Measurements from ENCODE around the gene ZNF888. TPM values are rescaled to one million over a fixed set of nuclear protein-coding genes. Genes with fewer than 3 reads are reported as not detected.

The ZNF888 gene
- polyA plus RNA-seq, 2 of the 4 experiments (the other 2 are of a cell fraction): not detected

- CTCF ChIA-PET: interaction anchor here (0.6 kb wide), 1 partner anchor 187 kb away, joined by 4 read pairs; no protein-coding TSS in a partner anchor
- WGBS (ENCODE audit: missing lambda C conversion rate): 19% methylated on average over 8 of the region's 8 CpGs
These were observed 34.4 kb upstream of the ZNF888 start for GRCh38 chr19:52957591-52957990.

GRCh38 chr19:52956917-52957316, 33.7 kb upstream of the ZNF888 start:
- Histone ChIP-seq H3K4me1 (no peaks in the 10 kb centered on the region), H3K4me3 (no peak overlapping the region), H3K4me2 (no peak overlapping the region), H3K27ac (no peak overlapping the region), H3K9me3 (peaks cover 79% of the 10 kb centered on the region)
- POLR2A ChIA-PET: no interaction called here
- DNase-seq (ENCODE audit: low read depth in 1 of 2, low spot score in 1 of 2): no peak
- CTCF ChIA-PET: no interaction called here
- no peak for ATAC-seq
- FAIRE-seq: no peak
- TF ChIP-seq SMC3 (IDR thresholded peaks at IDR 0.05): no peak
- TF ChIP-seq CEBPB (IDR thresholded peaks at IDR 0.05): no peak
- TF ChIP-seq SREBF2 (IDR thresholded peaks at IDR 0.05): no peak
- TF ChIP-seq USF2 (IDR thresholded peaks at IDR 0.05): no peak
- TF ChIP-seq RNF2 (IDR thresholded peaks at IDR 0.05; ENCODE audit: borderline replicate concordance, low read depth): no peak
- TF ChIP-seq ELK1 (IDR thresholded peaks at IDR 0.05; ENCODE audit: low read depth, low read length): no peak
- TF ChIP-seq FOSL2 (IDR thresholded peaks at IDR 0.05): no peak
- TF ChIP-seq FOSL2 (CRISPR knock-in tag; IDR thresholded peaks at IDR 0.05): no peak
- WGBS (ENCODE audit: missing lambda C conversion rate): 12% methylated on average over 10 of the region's 10 CpGs

More at GRCh38 chr19:52957591-52957990, 34.4 kb upstream of the ZNF888 start:
- DNase-seq (ENCODE audit: low read depth in 1 of 2, low spot score in 1 of 2): no peak
- no peak overlapping the region for H3K4me2 ChIP-seq
- no peaks in the 10 kb centered on the region for H3K4me1 ChIP-seq
- TF ChIP-seq EP300 (IDR thresholded peaks at IDR 0.05) (no peak), CBX2 (IDR thresholded peaks at IDR 0.05; ENCODE audit: borderline replicate concordance, low read depth) (no peak), ELK1 (IDR thresholded peaks at IDR 0.05; ENCODE audit: low read depth, low read length) (no peak), ZFP36 (IDR thresholded peaks at IDR 0.05; ENCODE audit: borderline replicate concordance, partially characterized antibody) (no peak), E2F6 (IDR thresholded peaks at IDR 0.05; ENCODE audit: borderline replicate concordance, low read depth) (no peak)
- ATAC-seq: no peak
- H3K27ac ChIP-seq: no peak overlapping the region
- H3K4me3 ChIP-seq: no peak overlapping the region
- H3K9me3 ChIP-seq: peaks cover 81% of the 10 kb centered on the region
- FAIRE-seq: no peak
- POLR2A ChIA-PET: no interaction called here

GRCh38 chr19:52949422-52949821, 26.2 kb upstream of the ZNF888 start:
- FAIRE-seq: no peak

More at GRCh38 chr19:52949422-52949821, 26.2 kb upstream of the ZNF888 start:
- ChIA-PET CTCF (no interaction called here), POLR2A (no interaction called here)
- Histone ChIP-seq H3K9me3 (peaks cover 67% of the 10 kb centered on the region), H3K4me2 (no peak overlapping the region), H3K4me1 (no peaks in the 10 kb centered on the region), H3K27ac (no peak overlapping the region), H3K4me3 (no peak overlapping the region)
- DNase-seq (ENCODE audit: low read depth in 1 of 2, low spot score in 1 of 2): no peak
- WGBS (ENCODE audit: missing lambda C conversion rate): 36% methylated on average over 1 of the region's 1 CpG
- no peak for TF ChIP-seq HEYL (CRISPR knock-in tag; IDR thresholded peaks at IDR 0.05)
- TF ChIP-seq CEBPB (IDR thresholded peaks at IDR 0.05): no peak
- no peak for TF ChIP-seq KDM1A (IDR thresholded peaks at IDR 0.05; ENCODE audit: low read depth)
- no peak for TF ChIP-seq ZNF302 (CRISPR knock-in tag; IDR thresholded peaks at IDR 0.05)
- no peak for TF ChIP-seq RNF2 (IDR thresholded peaks at IDR 0.05; ENCODE audit: borderline replicate concordance, low read depth)
- no peak for TF ChIP-seq EHMT2 (IDR thresholded peaks at IDR 0.05; ENCODE audit: low read depth)
- no peak for TF ChIP-seq BCL3 (IDR thresholded peaks at IDR 0.05)
- no peak for ATAC-seq
